GM23338 (cell line): ENCODE measurements around the gene PXMP4.

Experiments used
- CREB1 ChIP-seq: fragments of 250-450 bp; sonication (Bioruptor Pico); IDR thresholded peaks from 2 replicates; pipeline ENCODE4 v1.5.0; 2020; ENCODE audit warnings: low read depth, mild to moderate bottlenecking, moderate library complexity
- EZH2 ChIP-seq: fragments of 200-600 bp; sonication (generic); IDR thresholded peaks from one replicate; pipeline ENCODE4 v1.8.0; 2017; ENCODE audit warnings: antibody characterized with exemption, mild to moderate bottlenecking, low read depth; ENCODE audit not compliant: unreplicated experiment
- EZH2phosphoT487 ChIP-seq: fragments of 200-600 bp; sonication (generic); IDR thresholded peaks from one replicate; pipeline ENCODE4 v1.8.1; 2018; ENCODE audit warnings: antibody characterized with exemption; ENCODE audit not compliant: unreplicated experiment
- JUNB ChIP-seq: IDR thresholded peaks from one replicate; pipeline ENCODE4 v1.6.1; 2016; ENCODE audit warnings: antibody characterized with exemption; ENCODE audit not compliant: unreplicated experiment
- POLR2AphosphoS5 ChIP-seq: IDR thresholded peaks from 2 replicates; pipeline ENCODE4 v1.6.1; 2016; ENCODE audit warnings: antibody characterized with exemption, low read depth
- STAT1 ChIP-seq: IDR thresholded peaks from one replicate; pipeline ENCODE4 v1.6.1; 2016; ENCODE audit warnings: antibody characterized with exemption; ENCODE audit not compliant: unreplicated experiment
- TF ChIP-seq, protein P1 (sequence below), 2 experiments: fragments of 200-600 bp in 1 of 2; sonication (generic) in 1 of 2; conservative IDR thresholded peaks; 2 replicates each; pipeline versions ENCODE4 v1.5.1 to v1.6.1; 2016 to 2017; ENCODE audit warnings: antibody characterized with exemption in 2 of 2, low read depth in 2 of 2, mild to moderate bottlenecking in 2 of 2, moderate library complexity in 1 of 2

DNA sequence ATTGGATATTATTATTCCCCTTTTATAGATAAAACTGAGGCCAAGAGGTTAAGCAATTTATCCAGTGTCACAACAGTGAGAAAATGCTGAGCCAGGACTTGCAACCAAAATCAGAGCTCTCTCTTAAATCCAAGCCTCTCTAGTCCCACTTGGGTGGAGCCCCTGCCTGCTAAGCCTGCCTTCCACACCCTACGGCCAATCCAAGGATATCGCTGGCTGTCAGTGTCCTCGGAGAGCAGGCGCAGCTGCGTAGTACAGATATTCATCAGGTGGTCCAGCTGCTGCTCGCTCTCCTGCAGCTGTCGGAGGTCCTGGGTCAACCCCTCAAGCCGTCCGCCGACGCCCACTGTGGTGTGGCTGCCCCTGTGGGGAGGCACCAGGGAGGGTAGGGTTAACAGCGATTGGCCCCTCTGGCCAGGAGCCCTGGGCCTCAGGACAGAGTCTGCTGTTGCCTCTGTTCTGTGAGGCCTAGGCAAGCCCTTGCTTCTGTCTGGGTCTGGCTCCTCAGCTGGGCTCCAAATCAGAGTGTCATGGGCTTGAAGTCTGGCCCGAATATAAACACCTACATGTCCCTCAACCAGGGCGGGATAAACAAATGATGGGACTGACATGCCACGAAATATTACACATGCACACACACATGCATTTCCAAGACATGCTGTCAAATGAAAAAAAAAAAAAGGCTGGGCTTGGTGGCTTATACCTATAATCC is 42.0 kb downstream of the PXMP4 start:
- TF ChIP-seq POLR2AphosphoS5 (no peak), EZH2phosphoT487 (no peak), STAT1 (no peak), EZH2 (no peak), JUNB (no peak), CREB1 (CRISPR knock-in tag) (no peak)
- TF ChIP-seq, protein P1, sequence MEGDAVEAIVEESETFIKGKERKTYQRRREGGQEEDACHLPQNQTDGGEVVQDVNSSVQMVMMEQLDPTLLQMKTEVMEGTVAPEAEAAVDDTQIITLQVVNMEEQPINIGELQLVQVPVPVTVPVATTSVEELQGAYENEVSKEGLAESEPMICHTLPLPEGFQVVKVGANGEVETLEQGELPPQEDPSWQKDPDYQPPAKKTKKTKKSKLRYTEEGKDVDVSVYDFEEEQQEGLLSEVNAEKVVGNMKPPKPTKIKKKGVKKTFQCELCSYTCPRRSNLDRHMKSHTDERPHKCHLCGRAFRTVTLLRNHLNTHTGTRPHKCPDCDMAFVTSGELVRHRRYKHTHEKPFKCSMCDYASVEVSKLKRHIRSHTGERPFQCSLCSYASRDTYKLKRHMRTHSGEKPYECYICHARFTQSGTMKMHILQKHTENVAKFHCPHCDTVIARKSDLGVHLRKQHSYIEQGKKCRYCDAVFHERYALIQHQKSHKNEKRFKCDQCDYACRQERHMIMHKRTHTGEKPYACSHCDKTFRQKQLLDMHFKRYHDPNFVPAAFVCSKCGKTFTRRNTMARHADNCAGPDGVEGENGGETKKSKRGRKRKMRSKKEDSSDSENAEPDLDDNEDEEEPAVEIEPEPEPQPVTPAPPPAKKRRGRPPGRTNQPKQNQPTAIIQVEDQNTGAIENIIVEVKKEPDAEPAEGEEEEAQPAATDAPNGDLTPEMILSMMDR (conservative IDR thresholded peaks at IDR 0.05; ENCODE audit: low read depth in 2 of 2): no peak
